LHCN-M2 (cell line): ENCODE measurements around the gene SDSL. TPM values are rescaled to one million over a fixed set of nuclear protein-coding genes. Genes with fewer than 3 reads are reported as not detected.

Experiments used
- DNase-seq: peaks from one replicate; pipeline ENCODE4 v3.0.0-alpha.2; 2012; ENCODE audit warnings: low read depth
- total RNA-seq: library from RNA; depleted of rRNA; stranded (reverse); fragments of >200 nt; gene quantifications from 2 replicates; pipeline ENCODE4 v1.2.3, GENCODE V29; 2014

SDSL gene
- total RNA-seq, 1 experiment from 2014 or later, result 6.5 TPM

DNA sequence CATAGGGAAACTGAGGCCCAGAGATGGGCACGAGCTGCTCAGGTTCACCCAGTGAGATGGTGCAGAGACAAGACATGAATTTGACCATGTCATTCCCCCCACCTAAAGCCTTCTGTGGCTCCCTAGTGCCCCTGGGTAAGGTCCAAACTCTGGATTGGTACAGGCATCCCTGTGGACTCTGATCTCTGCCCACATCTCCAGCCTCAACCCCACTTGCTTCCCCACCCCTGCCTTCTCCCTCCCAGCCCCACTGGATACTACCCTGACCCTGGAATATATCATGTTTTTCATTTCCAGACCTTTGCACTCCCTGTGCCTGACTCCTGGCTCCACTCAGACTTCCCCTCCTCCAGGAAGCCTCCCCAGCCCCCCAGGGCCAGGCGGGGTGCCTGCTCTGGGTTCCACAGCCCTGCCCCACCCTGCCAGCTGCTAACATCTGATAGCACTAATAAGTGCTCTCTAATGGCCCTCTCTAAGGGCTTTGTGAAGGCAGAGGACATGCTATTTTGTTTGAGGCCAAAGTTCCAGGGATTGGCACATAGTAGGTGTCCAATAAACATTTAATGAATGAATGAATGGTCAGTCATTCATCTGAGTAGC lies 1.1 kb upstream of the SDSL start:
- DNase-seq, result no peak

GRCh38 chr12:113422886-113423669 lies 898 bp downstream of the SDSL start:
- peak; percentile 25 for DNase-seq

DNA sequence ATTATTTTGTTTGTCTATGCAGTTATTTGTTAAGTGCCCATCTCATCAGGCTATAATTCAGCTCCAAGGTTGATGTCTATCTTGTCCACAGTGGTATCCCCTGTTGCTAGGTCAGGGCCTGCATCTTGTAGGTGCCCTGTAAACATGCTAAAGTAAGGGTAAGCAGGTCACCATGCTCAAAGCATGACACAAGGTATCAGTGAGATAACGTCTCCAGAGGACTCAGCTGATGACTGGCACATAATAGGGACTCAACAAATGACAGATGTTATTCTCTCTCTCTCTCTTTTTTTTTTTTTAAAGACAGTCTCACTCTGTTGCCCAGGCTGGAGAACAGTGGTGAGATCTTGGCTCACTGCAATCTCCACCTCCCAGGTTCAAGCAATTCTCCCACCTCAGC lies 2.3 kb downstream of the SDSL start:
- no peak for DNase-seq

DNA sequence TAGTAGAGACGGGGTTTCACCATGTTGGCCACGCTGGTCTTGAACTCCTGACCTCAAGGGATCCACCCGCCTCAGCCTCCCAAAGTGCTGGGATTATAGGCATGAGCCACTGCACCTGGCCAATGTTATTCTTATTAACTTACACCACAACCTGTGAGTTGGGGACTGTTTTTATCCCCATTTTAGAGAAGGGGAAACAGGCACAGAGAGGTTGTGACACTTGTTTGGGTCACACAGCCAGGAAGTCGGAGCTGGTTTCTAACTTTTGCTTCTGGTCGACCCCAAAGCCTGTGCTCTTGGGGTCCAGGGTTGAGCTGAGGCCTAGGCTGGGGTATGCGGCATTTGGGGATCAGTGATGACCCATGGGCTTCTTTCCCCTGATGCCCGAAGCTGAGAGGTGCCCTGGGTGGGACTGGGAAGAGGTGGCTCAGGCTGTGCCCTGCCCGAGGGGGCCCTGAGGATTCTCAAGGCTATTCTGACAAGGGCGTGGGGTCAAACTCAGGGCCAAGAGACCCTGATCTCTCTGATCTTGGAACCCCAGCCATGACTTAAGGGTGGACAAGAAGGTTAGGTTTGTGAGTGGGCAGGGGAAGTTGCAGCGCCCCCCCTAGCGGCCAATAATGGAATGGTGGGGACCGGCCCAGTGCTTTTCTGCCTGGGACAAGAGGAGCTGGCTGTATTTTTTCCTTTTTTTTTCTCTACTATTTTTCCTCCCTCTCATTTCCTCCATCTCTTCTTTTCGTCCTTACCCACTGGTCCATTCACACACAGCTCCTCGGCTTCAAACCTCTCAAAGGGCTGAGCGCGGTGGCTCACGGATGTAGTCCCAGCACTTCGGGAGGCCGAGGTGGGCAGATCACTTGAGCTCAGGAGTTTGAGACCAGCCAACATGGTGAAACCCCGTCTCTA lies 3.0 kb downstream of the SDSL start:
- peak; percentile 50 for DNase-seq

DNA sequence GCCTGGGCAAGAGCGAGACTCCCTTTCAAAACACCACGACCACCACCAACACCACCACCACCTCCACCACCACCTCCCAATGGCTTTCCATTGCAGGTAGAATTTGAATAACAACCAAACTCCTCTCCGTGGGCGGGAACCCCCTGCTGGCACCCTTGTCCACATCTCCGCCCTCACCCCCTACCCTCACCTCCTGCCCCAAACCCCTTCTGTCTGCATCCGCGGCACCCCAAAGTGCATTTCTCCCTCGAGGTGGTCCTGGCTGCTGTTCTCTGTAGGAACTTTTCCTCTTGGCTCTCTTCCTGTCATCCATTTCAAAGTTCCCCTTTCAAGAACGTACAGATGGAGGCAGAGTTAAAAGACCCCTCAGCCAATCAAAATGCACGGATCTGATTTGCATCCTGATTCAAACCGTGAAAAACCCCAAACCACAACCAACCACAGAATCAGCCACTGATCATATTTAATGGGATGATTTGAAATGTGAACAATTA lies 3.8 kb downstream of the SDSL start:
- DNase-seq, result no peak

GRCh38 chr12:113427882-113428281 lies 5.7 kb downstream of the SDSL start:
- DNase-seq, result no peak

DNA sequence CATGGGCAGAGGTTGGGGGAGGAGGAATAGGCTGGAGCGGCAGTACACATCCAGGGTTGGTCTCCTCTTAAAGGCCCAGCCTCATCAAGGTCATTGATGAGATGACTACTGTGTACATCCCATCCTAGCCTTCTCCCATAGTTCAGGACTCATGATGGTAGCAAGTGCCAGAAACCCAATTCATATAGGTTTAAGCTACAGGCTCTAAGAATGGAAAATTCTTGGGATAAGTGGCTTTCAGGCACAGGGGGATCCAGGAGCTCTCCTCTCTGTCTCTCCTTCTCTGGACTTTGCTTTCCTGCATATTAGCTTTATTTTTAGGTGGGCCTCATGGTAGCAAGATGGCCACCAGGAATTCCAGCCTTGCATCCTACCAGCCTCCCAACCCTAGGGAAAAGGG lies 6.3 kb downstream of the SDSL start:
- DNase-seq, result no peak

DNA sequence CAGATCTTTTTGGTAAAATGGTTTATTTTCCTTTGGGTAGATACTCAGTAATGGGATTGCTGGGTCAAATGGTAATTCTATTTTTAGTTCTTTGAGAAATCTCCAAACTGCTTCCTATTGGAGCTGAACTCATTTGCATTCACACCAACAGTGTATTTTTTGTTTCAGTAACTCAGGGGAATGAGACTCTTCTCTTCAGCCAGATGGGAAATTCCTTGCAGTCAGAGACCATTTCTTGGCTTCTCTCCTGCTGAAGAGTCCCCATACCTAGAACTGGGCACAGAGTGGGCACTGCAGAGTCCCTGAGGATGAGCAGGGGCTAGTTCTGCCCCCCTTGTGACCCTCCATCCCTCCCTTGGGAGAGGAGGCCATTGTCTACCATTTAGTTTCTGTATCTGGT lies 10.8 kb downstream of the SDSL start:
- no peak for DNase-seq

GRCh38 chr12:113435367-113435766 lies 13.2 kb downstream of the SDSL start:
- no peak for DNase-seq

DNA sequence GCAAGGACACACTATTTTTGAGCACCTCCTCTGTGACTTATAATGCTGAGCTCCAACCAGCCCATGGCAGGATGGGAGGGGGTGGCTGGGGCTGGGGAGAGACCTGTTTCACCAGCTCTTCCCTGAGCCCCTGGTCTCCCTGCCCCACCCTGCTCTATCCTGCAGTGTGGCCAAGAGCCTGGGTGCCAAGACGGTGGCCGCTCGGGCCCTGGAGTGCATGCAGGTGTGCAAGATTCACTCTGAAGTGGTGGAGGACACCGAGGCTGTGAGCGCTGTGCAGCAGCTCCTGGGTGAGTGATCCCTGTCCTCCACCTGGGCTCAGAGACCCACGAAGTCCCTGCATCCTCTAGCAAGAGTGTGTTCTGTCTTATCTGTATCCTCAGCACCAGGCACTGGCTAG lies 14.4 kb downstream of the SDSL start:
- DNase-seq, result no peak

DNA sequence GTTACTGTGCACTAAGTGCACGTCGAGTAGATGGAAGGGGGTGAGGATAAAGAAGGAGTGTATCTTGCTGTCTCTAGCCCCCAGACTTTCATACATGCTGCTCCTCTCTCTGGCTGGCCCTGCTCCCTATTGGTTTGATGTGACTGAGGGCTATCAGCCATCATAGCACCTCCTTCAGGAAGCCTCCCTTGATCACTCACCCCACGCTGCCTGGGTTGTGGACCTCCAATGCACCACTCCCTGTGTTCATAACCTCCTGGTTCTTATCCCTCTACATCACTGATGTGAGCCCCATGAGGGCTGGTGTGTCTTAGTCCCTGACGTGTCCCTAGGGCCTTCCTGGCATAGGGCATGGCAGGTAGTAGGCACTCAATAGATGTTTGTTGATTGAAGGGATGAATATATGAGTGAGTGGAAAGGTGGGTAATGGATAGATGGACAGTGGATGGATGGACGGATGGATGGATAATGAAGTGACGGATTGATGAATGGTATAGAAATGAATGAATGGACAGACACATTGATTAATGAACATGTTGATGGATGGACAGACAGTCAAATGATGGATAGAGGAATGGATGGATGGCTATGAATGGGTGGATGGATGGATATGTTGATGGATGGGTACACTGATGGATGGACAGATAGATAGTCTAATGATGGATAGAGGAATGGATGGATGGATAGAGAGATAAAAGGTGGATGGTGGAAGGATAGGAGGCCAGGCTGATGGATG lies 15.0 kb downstream of the SDSL start:
- no peak for DNase-seq

- no peak for DNase-seq
Observed at GRCh38 chr12:113437729-113438100, 15.5 kb downstream of the SDSL start.

GRCh38 chr12:113438523-113439300 lies 16.5 kb downstream of the SDSL start:
- DNase-seq, result no peak

DNA sequence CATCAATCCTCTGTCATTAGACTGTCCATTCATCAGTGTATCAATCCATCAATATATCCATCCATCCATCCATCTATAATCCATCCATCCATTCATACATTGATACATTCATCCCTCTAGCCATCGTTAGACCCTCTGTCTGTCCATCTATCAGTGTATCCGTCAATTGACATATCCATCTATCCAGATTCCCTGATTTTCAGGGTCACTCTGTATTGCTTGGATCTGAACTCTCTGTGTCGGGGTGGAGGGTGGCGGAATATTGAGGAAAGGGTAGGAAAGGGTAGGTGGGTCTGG lies 17.1 kb downstream of the SDSL start:
- DNase-seq, result no peak

- DNase-seq, result no peak
Observed at GRCh38 chr12:113439606-113440030, 17.4 kb downstream of the SDSL start.

DNA sequence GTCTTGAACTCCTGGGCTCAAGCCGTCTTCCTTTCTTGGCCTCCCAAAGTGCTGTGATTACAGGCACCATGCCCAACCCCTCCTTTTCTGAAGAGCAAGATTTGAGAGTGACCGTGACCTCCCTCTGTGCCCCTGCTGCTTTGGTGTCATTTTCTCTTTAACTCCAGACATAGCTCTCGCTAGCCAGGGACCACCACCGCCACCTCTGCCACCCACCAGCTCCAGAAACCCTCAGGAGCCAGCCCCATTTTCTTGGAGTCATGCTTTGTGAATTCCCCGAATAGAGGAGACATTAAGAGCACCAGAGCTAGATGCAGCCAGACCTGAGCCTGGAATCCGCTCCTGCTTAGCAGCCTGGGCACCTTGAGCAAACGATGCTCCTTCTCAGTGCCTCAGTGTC lies 18.2 kb downstream of the SDSL start:
- DNase-seq, result no peak

- DNase-seq, result no peak
Observed at GRCh38 chr12:113440947-113441782, 19.0 kb downstream of the SDSL start.

GRCh38 chr12:113443030-113443539 lies 20.9 kb downstream of the SDSL start:
- DNase-seq, result no peak

- no peak for DNase-seq
Observed at GRCh38 chr12:113445544-113446171, 23.5 kb downstream of the SDSL start.
